Activated T-cell treated with anti-CD3 and anti-CD28 coated beads, Interleukin-2, amount 50 U/mL, for 48 hours (primary cell): ENCODE results near the gene GPR157.

Source experiments
- DNase-seq, 2 experiments: peaks; one replicate each; pipeline ENCODE4 v3.0.0-alpha.2; 2020

GPR157 gene

GRCh38 chr1:9085306-9085940 lies 43.5 kb downstream of the GPR157 start:
- DNase-seq, result no peak

GRCh38 chr1:9084906-9085305 lies 44.0 kb downstream of the GPR157 start:
- DNase-seq, result no peak

- no peak for DNase-seq
Observed at GRCh38 chr1:9081473-9081872, 47.4 kb downstream of the GPR157 start.

DNA sequence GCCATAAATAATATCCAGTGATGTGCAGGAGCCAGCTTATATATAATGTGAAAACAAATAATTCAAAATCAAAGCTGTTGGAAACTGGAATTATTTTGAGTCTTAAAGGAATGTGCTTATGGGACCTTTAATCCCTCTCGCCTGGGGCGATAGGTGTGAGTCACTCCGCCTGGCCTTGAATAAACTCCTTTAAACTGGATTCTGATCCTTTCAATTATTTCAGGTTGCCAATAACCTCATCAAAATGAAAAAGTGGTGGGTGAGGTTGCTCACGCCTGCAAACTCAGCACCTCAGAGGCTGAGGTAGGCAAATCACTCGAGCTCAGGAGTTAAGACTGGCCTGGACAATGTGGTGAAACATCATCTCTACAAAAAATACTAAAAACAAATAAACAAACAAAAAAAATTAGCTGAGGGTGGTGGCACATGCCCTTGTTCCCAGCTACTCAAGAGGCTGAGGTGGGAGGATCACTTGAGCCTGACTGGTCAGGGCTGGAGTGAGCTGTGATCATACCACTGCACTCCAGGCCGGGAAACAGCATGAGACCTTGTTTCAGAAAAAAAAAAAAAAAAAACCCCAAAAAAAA lies 48.1 kb downstream of the GPR157 start:
- DNase-seq, result no peak

- DNase-seq, result no peak
Observed at GRCh38 chr1:9079988-9080704, 48.8 kb downstream of the GPR157 start.

DNA sequence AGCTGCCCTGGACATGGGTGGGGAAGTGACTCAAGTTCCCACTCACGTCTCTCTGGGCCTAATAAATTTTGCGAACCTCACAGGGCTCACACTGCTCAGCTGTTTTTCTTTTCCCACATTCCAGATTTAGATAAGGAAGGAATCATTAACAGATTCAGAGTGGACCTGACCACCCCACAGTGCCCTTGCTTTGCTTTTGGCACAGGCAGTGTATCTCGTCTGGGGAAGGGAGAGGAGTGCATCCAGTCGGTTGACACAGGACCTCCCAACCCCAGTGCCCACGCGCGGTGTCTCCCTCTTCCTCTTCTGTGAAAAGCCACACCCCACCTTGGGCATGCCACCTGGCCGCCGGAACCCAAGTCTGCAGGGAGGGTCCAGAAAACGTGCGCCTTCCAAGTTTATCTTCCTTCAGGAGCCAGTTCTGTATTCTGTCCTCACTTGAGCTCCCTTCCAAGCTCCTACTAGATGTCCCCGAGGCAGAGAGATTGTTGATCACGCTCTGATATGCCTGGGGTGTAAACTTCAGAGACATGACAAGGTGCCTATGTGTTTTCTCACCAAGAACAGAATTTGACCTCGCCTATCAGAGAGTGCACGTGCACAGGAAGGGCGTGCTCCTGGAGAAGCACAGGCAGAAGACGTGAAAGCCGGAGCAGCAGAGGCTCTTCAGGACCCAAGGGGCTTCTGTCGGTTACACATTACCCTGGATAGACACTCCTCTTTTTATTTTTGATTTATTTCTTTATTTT lies 50.0 kb downstream of the GPR157 start:
- no peak for DNase-seq

GRCh38 chr1:9078015-9078751 lies 50.7 kb downstream of the GPR157 start:
- peak in 1 of 2 experiments; percentile 21 for DNase-seq

- no peak for DNase-seq
Observed at GRCh38 chr1:9075022-9075421, 53.9 kb downstream of the GPR157 start.

GRCh38 chr1:9073143-9073542 lies 55.8 kb downstream of the GPR157 start:
- no peak for DNase-seq

GRCh38 chr1:9071554-9072235 lies 57.2 kb downstream of the GPR157 start:
- DNase-seq, result no peak

DNA sequence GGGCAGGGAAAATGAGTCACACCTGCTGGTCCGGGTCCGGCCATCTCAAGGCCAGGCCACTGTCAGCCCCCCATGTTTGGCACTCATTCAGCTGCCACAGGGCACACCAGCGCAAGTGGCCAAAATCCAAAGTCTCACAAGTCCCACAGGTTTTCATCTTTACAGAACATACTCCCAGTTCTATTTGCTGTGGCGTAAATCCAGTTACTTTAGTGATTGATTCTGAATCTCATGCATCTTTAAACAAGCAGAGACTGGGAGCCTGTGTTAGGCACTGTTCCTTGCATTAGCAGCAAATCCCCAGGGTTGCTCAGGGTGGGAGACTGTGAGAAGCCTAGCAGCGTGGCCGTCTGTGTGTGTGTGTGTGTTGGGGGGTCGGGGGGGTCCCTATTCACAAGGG lies 58.4 kb downstream of the GPR157 start:
- no peak for DNase-seq

DNA sequence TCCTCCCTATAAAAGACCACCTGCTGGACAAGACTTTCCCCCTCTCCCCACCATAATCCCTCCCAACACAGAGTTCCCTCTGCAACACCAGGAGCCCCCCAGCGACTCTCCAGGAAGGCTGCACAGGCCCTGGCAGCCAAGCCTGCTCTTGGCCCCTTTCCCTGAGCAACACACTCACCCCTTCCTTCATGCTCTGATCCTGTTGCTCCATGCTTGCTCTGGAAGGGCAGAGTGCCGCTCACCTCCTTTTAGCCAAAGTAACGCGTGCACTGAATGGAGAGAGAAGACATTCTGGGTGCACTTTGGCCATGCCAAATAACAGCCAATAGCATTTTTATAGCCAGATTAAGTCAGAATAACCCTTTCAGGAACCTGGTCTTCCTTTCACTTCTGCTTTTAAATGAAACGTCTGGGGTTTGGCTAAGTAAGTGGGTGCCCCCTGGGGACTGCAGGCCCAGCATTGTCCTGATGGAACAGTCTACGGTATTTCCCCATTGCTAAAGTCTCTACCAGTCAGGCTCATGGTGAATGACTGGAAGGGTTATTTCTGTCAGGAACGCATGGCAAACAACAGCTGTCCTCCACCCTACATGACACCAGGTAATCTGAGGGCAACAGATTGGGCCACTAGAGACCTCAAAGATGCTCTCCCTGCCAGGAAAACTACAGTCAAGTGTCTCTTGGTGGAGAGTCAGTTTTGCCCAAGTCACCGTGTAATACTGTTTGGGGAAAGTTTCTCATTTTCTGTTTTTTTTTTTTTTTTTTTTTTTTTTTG lies 59.4 kb downstream of the GPR157 start, which contains the start of gene SLC2A5:
Gene SLC2A5 (minus strand): TSS at position 310 of the 775 bp plus-strand sequence. CDS start 99 bp downstream, at position 211.
- DNase-seq, result no peak

DNA sequence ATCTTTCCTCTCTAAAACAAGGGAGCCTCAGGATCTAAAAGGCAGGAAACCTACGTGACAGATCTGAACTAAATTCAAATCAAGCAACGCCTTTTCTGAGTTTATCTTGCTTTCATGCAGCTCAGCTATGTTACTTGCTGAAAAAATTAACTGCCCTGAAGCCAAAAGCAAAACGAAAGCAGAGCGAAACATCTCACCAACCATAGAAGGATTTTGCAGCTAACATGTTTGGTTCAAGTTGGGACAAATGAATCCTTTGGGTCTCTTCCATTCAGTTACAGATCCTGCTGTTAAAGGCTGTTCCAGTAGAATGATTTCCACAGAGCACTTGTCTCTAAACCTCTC lies 59.9 kb downstream of the GPR157 start:
- no peak for DNase-seq

GRCh38 chr1:9066945-9067807 lies 61.7 kb downstream of the GPR157 start:
- no peak for DNase-seq

GRCh38 chr1:9065213-9065751 lies 63.6 kb downstream of the GPR157 start:
- no peak for DNase-seq

DNA sequence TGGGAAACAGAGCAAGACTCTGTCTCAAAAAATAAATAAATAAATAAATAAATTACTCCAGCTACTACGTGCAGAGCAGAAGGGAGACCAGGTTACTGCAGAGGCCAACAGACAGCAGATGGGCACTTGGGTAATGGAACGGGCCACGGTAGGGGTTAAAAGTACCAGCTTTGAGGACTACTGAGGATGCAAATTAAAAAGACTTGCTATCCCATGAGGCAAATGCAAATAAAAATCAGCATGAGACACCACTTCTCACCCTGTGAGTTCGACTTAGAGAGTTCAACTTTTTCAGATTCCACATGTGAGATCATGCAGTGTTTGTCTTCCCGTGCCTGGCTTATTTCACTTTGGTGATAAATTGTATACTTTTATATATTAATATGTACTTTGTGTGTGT lies 66.1 kb downstream of the GPR157 start:
- no peak for DNase-seq

DNA sequence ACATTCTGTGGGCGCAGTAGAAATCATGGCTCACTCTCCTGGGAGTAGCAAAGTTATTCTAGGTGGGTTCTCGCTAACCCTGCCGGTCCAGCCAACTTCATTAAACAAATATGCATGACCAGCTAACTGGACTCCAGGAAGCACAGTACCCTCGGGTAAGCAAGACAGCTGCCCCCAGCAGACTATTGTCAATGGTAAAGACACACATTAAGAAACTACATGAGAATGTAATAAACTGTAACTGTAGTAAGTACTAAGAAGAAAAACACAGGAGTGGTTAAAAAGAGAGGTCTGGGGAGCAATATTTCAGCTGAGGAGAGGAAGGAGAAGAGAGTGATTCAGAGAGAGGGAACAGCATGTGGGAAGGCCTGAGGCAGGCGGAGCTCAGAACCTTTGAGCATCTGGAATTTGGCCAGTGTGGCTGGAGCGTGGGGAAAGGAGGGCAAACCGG lies 66.9 kb downstream of the GPR157 start:
- no peak for DNase-seq

GRCh38 chr1:9061252-9061960 lies 67.5 kb downstream of the GPR157 start:
- DNase-seq, result no peak
